GM12878 (cell line): ENCODE data around the gene USP27X. TPM values are rescaled to one million over a fixed set of nuclear protein-coding genes. Genes with fewer than 3 reads are reported as not detected.

Source experiments
- ATAC-seq: fragments of 200-7000 bp; cut with Tn5 transposase; 3 replicates; pipeline ENCODE4 v1.9.1; 2020; ENCODE audit warnings: mild to moderate bottlenecking, moderate library complexity
- BruUV-seq: library from RNA; stranded (reverse); fragments of 400-500 nt; replicated peaks from 2 replicates; lab custom pipeline; 2021; lab: Mats Ljungman, UMichigan
- CTCF ChIA-PET: fragments of 300-600 bp; sonication (Branson Sonifier 250); formaldehyde crosslinking; extraction: SDS; loops from one replicate; lab custom pipeline; 2021; ENCODE audit warnings: inconsistent platforms; lab: Yijun Ruan, JAX
- POLR2A ChIA-PET: fragments of 350-600 bp; formaldehyde crosslinking; extraction: SDS; loops from one replicate; lab custom pipeline; 2021; ENCODE audit warnings: inconsistent platforms; lab: Charles Lee
- RAD21 ChIA-PET: fragments of 300-600 bp; sonication (Branson Sonifier 250); formaldehyde crosslinking; loops from one replicate; lab custom pipeline; 2023; ENCODE audit warnings: antibody characterized with exemption; ENCODE audit not compliant: unreplicated experiment; lab: Charles Lee
- SMC1A ChIA-PET: fragments of 300-600 bp; sonication (Branson Sonifier 250); formaldehyde crosslinking; loops from one replicate; lab custom pipeline; 2023; ENCODE audit not compliant: unreplicated experiment, uncharacterized antibody; lab: Charles Lee
- DNase-seq: peaks from one replicate; pipeline ENCODE4 v3.0.0-alpha.2; 2011; ENCODE audit warnings: low read depth, low spot score
- FAIRE-seq: peaks from 3 replicates; lab custom pipeline; 2011; peaks lifted over from hg19 to GRCh38; lab: Jason Lieb, UNC
- H2AFZ ChIP-seq: 2 replicates; pipeline ENCODE4 v1.6.0; 2011; ENCODE audit warnings: low read depth, low read length, control low read depth; ENCODE audit not compliant: control insufficient read depth
- H3K27ac ChIP-seq: 2 replicates; pipeline ENCODE4 v1.5.1; 2011; ENCODE audit warnings: control low read depth; ENCODE audit not compliant: control insufficient read depth, insufficient read depth
- H3K27me3 ChIP-seq, 2 experiments: replicated peaks in 1 of 2; 2 replicates each; pipeline versions ENCODE4 v1.6.0 to v1.6.1; 2011; ENCODE audit warnings: low read length in 1 of 2; ENCODE audit not compliant: control insufficient read depth in 2 of 2, insufficient read depth in 2 of 2
- H3K36me3 ChIP-seq, 2 experiments: 2 replicates each; pipeline ENCODE4 v1.5.1; 2011; ENCODE audit warnings: low read length in 1 of 2; ENCODE audit not compliant: control insufficient read depth in 2 of 2, insufficient read depth in 2 of 2
- H3K4me1 ChIP-seq: 2 replicates; pipeline ENCODE4 v1.6.1; 2011; ENCODE audit warnings: mild to moderate bottlenecking, low read length, moderate library complexity, mixed read lengths; ENCODE audit not compliant: control insufficient read depth, insufficient read depth
- H3K4me2 ChIP-seq: 2 replicates; pipeline ENCODE4 v1.6.0; 2011; ENCODE audit warnings: control low read depth; ENCODE audit not compliant: control insufficient read depth, insufficient read depth
- H3K4me3 ChIP-seq: fragments of 200-600 bp; sonication (generic); 2 replicates; pipeline ENCODE4 v1.5.1; 2016
- H3K79me2 ChIP-seq: 2 replicates; pipeline ENCODE4 v1.6.0; 2011; ENCODE audit warnings: low read length; ENCODE audit not compliant: control insufficient read depth, insufficient read depth
- H3K9ac ChIP-seq: 2 replicates; pipeline ENCODE4 v1.8.0; 2011; ENCODE audit warnings: low read length, control low read depth, mixed read lengths; ENCODE audit not compliant: control insufficient read depth, insufficient read depth
- H3K9me3 ChIP-seq: replicated peaks from 3 replicates; pipeline ENCODE4 v1.5.1; 2011; ENCODE audit warnings: mild to moderate bottlenecking, low read length; ENCODE audit not compliant: control insufficient read depth, insufficient read depth
- H4K20me1 ChIP-seq: 2 replicates; pipeline ENCODE4 v1.6.0; 2011; ENCODE audit not compliant: control insufficient read depth, insufficient read depth
- SKIL ChIP-seq: fragments of 450-650 bp; IDR thresholded peaks from 2 replicates; pipeline ENCODE4 v1.6.1; 2017; ENCODE audit warnings: mild to moderate bottlenecking, low read depth, inconsistent platforms; ENCODE audit not compliant: poor library complexity, severe bottlenecking
- ZBTB33 ChIP-seq: fragments of 450-650 bp; IDR thresholded peaks from 2 replicates; pipeline ENCODE4 v1.6.1; 2017; ENCODE audit warnings: mild to moderate bottlenecking
- WGBS: methylation state at CpG from one replicate; pipeline ENCODE4 v1.1.6; 2016; ENCODE audit warnings: low lambda C conversion rate; ENCODE audit not compliant: insufficient replicate concordance, insufficient coverage; ENCODE audit errors: missing lambda C conversion rate; 5-methylcytosine and 5-hydroxymethylcytosine counted together
- in situ Hi-C: fragments of 300-500 bp; cut with MboI; formaldehyde crosslinking; loops from 9 replicates; pipeline ENCODE4 v1.14.3; 2018; ENCODE audit warnings: mixed read lengths
- intact Hi-C: fragments of 100-400 bp; cut with micrococcal nuclease; formaldehyde crosslinking; loops from one replicate; pipeline ENCODE4 v1.14.2; 2022; ENCODE audit not compliant: unreplicated experiment
- polyA plus RNA-seq, 11 experiments: library from polyadenylated mRNA; depleted of rRNA in 4 of 11; unstranded in 6 of 11; stranded (reverse) in 5 of 11; fragments of >200 nt; fragmentation: Nextera tagmentation in 4 of 11; fragmentation: Illumina TruSeq in 1 of 11; extraction: Ambion mirVana in 4 of 11; extraction: Trizol in 1 of 11; gene quantifications; 1 replicate in 1 of 11; 2 replicates in 10 of 11; pipeline versions ENCODE4 v1.2.1 to v1.2.3, GENCODE V29; 2011 to 2016; ENCODE audit warnings: inconsistent platforms in 2 of 11, missing spikeins in 2 of 11, low read depth in 1 of 11
- total RNA-seq, 4 experiments: library from RNA; depleted of rRNA in 3 of 4; stranded (reverse); fragments of >200 nt in 3 of 4; fragmentation: Illumina TruSeq in 1 of 4; extraction: Trizol in 1 of 4; gene quantifications; 2 replicates each; pipeline versions ENCODE4 v1.2.1 to v1.2.3, GENCODE V29; 2013 to 2021

USP27X gene
- total and polyA plus RNA-seq, 10 of the 15 experiments (the other 5 are each of a cell fraction or from before 2014, with no cell fraction given) = 0.09 to 2.0 (median 0.89) TPM; not detected in 1

GRCh38 chrX:49858341-49858740, 20.9 kb upstream of the USP27X start:
- CTCF ChIA-PET = interaction anchor here (1.3 kb wide), 1 partner anchor 20 kb away, joined by 3 read pairs; no protein-coding TSS in a partner anchor
- no peaks in the 10 kb centered on the region for H3K36me3 ChIP-seq
- no peak for ATAC-seq
- no peaks in the 10 kb centered on the region for H3K9me3 ChIP-seq
- TF ChIP-seq SKIL (no peak), ZBTB33 (no peak)
- in situ Hi-C loops (loop anchor here (25.0 kb wide), 1 partner anchor 996 kb away; no protein-coding TSS in a partner anchor), intact Hi-C loops (no loop called here)
- SMC1A ChIA-PET = no interaction called here
- no peak for DNase-seq
- POLR2A ChIA-PET = no interaction called here
- no peaks in the 10 kb centered on the region for H3K4me1 ChIP-seq
- RAD21 ChIA-PET = no interaction called here
- H3K9ac ChIP-seq = no peak overlapping the region
- no peak overlapping the region for H2AFZ ChIP-seq
- no peak overlapping the region for H3K27ac ChIP-seq
- H3K79me2 ChIP-seq = no peaks in the 10 kb centered on the region
- H4K20me1 ChIP-seq = no peaks in the 10 kb centered on the region
- BruUV-seq = no TSS peak
- FAIRE-seq = no peak
- no peaks in the 10 kb centered on the region for H3K27me3 ChIP-seq
- no peak overlapping the region for H3K4me3 ChIP-seq
- 2% methylated on average over 2 of the region's 2 CpGs for WGBS
- H3K4me2 ChIP-seq = no peak overlapping the region
